Gastroesophageal sphincter (tissue), 4 donors: ENCODE measurements around the gene ROR1. TPM values are rescaled to one million over a fixed set of nuclear protein-coding genes. Genes with fewer than 3 reads are reported as not detected.

Experiments used
- ATAC-seq: fragments of 150-250 bp; one replicate; pipeline ENCODE4 v1.9.1; 2016; ENCODE audit warnings: mild to moderate bottlenecking, moderate library complexity
- H3K27ac ChIP-seq, 4 donors: fragments of 200-600 bp; sonication (generic) in 3 of 4; 1 replicate in 3 of 4; 2 replicates in 1 of 4; pipeline ENCODE4 v1.5.1; 2016 to 2019
- H3K27me3 ChIP-seq: fragments of 200-600 bp; sonication (generic); one replicate; pipeline ENCODE4 v1.5.1; 2019
- H3K36me3 ChIP-seq, 2 donors: fragments of 200-600 bp; sonication (generic); one replicate each; pipeline ENCODE4 v1.5.1; 2019; ENCODE audit warnings: control low read depth in 1 of 2
- H3K4me1 ChIP-seq, 3 donors: fragments of 200-600 bp; sonication (generic); 1 replicate in 2 of 3; 2 replicates in 1 of 3; pipeline ENCODE4 v1.5.1; 2016 to 2019; ENCODE audit warnings: control low read depth in 2 of 3
- H3K4me3 ChIP-seq, 2 donors: fragments of 200-600 bp; sonication (generic); one replicate each; pipeline ENCODE4 v1.5.1; 2019; ENCODE audit warnings: mild to moderate bottlenecking in 1 of 2, moderate library complexity in 1 of 2
- H3K9me3 ChIP-seq, 3 donors: fragments of 200-600 bp; sonication (generic); one replicate each; pipeline ENCODE4 v1.5.1; 2017 to 2019; ENCODE audit warnings: control low read depth in 2 of 3
- EP300 ChIP-seq: sonication (generic); formaldehyde crosslinking; IDR thresholded peaks from one replicate; pipeline ENCODE4 v1.6.1; 2017; ENCODE audit warnings: antibody characterized with exemption, mild to moderate bottlenecking
- POLR2A ChIP-seq, 2 donors: fragments of 450-650 bp; IDR thresholded peaks; one replicate each; pipeline ENCODE4 v1.6.1; 2017; ENCODE audit warnings: antibody characterized with exemption in 2 of 2, mild to moderate bottlenecking in 2 of 2, moderate library complexity in 1 of 2
- POLR2AphosphoS5 ChIP-seq: sonication (generic); formaldehyde crosslinking; IDR thresholded peaks from one replicate; pipeline ENCODE4 v1.6.1; 2017; ENCODE audit warnings: antibody characterized with exemption
- WGBS, 2 donors: methylation state at CpG; one replicate each; pipeline ENCODE4 v1.1.5; 2018; ENCODE audit warnings: low coverage in 1 of 2; 5-methylcytosine and 5-hydroxymethylcytosine counted together
- total RNA-seq, 4 donors: library from RNA; depleted of rRNA; stranded (reverse); fragments of >200 nt; gene quantifications; one replicate each; pipeline ENCODE4 v1.1.0, GENCODE V29; 2016
- TF ChIP-seq, protein P1 (sequence below), 4 experiments: fragments of 200-600 bp in 2 of 4; fragments of 450-650 bp in 2 of 4; sonication (generic) in 1 of 4; IDR thresholded peaks; one replicate each; pipeline ENCODE4 v1.5.1; 2017 to 2019; ENCODE audit warnings: antibody characterized with exemption in 4 of 4, mild to moderate bottlenecking in 2 of 4, moderate library complexity in 2 of 4

Gene ROR1
- total RNA-seq, 4 donors from 2014 or later: 5.0 to 38.0 (median 8.3) TPM

DNA sequence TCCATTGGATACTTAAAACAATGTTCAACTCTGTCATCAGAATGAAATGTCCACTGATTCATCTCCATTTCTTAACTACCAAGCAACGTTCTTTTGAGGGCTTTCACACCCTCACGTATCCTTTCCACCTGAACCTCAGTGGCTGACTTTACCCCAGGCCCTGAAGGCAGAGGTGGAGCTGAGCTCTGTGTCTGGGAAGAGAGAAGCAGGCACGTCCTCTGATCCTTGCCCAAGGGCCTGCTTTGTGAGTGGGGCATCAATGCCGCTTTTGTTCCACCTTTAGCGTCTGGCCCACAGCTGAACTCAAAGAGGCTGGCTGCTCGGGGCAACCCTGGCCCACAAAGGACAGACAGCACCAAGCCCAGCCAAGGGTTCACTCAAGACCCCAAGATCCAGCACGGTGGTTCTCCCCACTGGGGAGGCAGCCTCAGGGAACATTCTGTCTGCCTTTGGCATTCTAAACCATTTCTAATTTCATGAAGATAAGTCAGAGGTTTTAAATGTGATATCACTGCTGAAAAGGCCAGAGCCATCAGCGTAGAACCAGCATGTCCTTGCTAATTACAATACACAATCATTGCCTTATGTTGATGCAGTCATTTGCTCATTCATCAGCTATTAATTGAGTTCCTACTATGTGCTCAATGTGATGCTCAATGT is 303.6 kb downstream of the ROR1 start:
- H3K4me1 ChIP-seq: peaks cover 0 to 8% (median 0%) of the 10 kb centered on the region in 3 donors
- H3K27me3 ChIP-seq: no peaks in the 10 kb centered on the region
- no peak overlapping the region for H3K4me3 ChIP-seq
- no peak for ATAC-seq
- no peaks in the 10 kb centered on the region for H3K36me3 ChIP-seq
- H3K9me3 ChIP-seq: no peaks in the 10 kb centered on the region
- no peak overlapping the region for H3K27ac ChIP-seq
- WGBS, 2 donors: 65 to 67% methylated on average over 3 to 4 of the region's 8 CpGs
- TF ChIP-seq POLR2A (IDR thresholded peaks at IDR 0.05) (no peak), POLR2AphosphoS5 (no peak), EP300 (no peak)
- TF ChIP-seq, protein P1, sequence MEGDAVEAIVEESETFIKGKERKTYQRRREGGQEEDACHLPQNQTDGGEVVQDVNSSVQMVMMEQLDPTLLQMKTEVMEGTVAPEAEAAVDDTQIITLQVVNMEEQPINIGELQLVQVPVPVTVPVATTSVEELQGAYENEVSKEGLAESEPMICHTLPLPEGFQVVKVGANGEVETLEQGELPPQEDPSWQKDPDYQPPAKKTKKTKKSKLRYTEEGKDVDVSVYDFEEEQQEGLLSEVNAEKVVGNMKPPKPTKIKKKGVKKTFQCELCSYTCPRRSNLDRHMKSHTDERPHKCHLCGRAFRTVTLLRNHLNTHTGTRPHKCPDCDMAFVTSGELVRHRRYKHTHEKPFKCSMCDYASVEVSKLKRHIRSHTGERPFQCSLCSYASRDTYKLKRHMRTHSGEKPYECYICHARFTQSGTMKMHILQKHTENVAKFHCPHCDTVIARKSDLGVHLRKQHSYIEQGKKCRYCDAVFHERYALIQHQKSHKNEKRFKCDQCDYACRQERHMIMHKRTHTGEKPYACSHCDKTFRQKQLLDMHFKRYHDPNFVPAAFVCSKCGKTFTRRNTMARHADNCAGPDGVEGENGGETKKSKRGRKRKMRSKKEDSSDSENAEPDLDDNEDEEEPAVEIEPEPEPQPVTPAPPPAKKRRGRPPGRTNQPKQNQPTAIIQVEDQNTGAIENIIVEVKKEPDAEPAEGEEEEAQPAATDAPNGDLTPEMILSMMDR (IDR thresholded peaks at IDR 0.05): no peak

DNA sequence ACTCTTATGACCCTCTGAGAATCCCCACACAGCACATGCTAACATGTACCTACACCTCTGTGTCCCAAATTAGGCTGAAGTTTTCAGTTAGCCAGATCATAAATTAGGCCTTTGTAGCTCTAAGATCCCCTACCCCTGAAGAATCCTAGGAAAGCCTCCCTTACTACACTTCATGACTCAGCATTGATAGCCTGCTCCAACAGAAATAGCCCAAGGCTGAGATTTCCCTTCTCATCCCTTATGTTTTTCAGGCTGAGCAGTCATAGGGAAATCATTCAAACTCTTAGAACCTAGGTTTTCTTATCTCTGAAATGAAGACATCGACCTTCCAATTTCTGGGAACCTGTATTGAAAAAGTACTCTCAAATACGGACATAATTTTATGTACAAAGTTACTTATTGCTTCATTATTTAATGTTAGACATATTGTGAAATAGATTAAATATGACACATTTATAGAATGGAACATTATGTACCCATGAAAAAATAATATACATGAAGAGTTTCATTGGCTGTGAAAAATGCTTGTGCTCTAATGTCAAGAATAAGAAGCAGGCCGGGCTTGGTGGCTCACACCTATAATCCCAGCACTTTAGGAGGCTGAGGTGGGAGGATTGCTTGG is 307.2 kb downstream of the ROR1 start:
- no peak overlapping the region for H3K27ac ChIP-seq
- H3K4me3 ChIP-seq: no peak overlapping the region
- no peaks in the 10 kb centered on the region for H3K36me3 ChIP-seq
- ATAC-seq: no peak
- 94 to 98% methylated on average over 3 of the region's 3 CpGs for WGBS, 2 donors
- TF ChIP-seq EP300 (no peak), POLR2AphosphoS5 (no peak), POLR2A (IDR thresholded peaks at IDR 0.05) (no peak)
- TF ChIP-seq, protein P1 (IDR thresholded peaks at IDR 0.05): no peak
- no peaks in the 10 kb centered on the region for H3K9me3 ChIP-seq
- peaks cover 0 to 3% (median 0%) of the 10 kb centered on the region in 3 donors for H3K4me1 ChIP-seq
- no peaks in the 10 kb centered on the region for H3K27me3 ChIP-seq

DNA sequence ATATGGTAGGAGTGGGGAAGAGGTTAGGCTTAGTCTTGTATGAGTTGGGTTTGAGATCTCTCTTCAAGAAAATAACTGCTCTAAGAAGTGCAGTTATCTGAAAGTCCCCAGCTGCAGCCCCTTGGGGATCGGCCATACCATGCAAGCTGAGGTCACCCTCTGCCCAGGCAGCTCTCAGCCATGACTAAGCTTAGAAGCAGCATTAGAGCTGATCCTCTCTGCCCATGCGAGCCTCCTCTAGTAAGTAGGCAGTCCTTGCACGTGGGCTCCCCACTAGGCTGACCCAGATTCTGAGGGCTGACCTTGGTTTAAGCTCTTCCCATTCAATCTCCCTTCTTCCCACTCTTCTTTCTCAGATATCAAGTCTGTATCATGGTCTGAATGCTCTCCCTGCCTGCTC is 308.6 kb downstream of the ROR1 start:
- ATAC-seq: no peak
- no peak overlapping the region for H3K4me3 ChIP-seq
- WGBS, 2 donors: 77 to 81% methylated on average over 2 to 3 of the region's 3 CpGs
- no peaks in the 10 kb centered on the region for H3K9me3 ChIP-seq
- H3K27ac ChIP-seq: no peak overlapping the region
- TF ChIP-seq EP300: no peak
- TF ChIP-seq, protein P1 (IDR thresholded peaks at IDR 0.05): no peak
- no peak for TF ChIP-seq POLR2AphosphoS5
- TF ChIP-seq POLR2A (IDR thresholded peaks at IDR 0.05): no peak
- H3K27me3 ChIP-seq: no peaks in the 10 kb centered on the region
- H3K36me3 ChIP-seq: no peaks in the 10 kb centered on the region
- peaks cover 0 to 3% (median 0%) of the 10 kb centered on the region in 3 donors for H3K4me1 ChIP-seq

DNA sequence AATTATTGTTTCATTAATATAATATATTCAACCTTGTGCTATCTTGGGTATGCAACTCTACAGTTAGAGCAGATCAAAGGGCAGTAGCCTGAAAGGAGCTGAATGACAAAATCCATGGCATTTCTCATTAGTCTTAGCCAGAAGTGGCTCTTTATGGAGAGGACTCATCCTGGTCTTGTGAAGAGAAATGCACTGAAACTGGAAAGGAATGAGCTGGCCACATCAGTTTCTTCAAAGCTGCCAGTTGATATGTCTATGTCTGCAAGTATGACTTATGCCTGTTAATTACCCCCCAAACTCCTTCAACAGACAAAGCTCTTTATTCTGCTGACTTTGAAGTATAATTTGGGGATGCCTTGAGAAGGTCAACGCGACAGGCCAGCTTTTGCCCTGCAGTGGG is 310.6 kb downstream of the ROR1 start:
- WGBS, 2 donors: 43 to 78% methylated on average over 2 of the region's 2 CpGs

More for the DNA sequence above, 310.6 kb downstream of the ROR1 start:
- Histone ChIP-seq H3K36me3 (no peaks in the 10 kb centered on the region), H3K4me1 (peaks cover 0 to 3% (median 0%) of the 10 kb centered on the region in 3 donors), H3K27me3 (no peaks in the 10 kb centered on the region), H3K27ac (no peak overlapping the region), H3K4me3 (no peak overlapping the region), H3K9me3 (no peaks in the 10 kb centered on the region)
- ATAC-seq: no peak
- TF ChIP-seq POLR2AphosphoS5 (no peak), POLR2A (IDR thresholded peaks at IDR 0.05) (no peak), EP300 (no peak)
- TF ChIP-seq, protein P1 (IDR thresholded peaks at IDR 0.05): no peak
